Suprapubic skin (tissue), 4 donors: ENCODE measurements around the gene TIPIN.

Experiments
- CTCF ChIP-seq, 2 donors: fragments of 200-600 bp in 1 of 2; fragments of 450-650 bp in 1 of 2; sonication (generic) in 1 of 2; IDR thresholded peaks; one replicate each; pipeline ENCODE4 v1.5.1; 2016 to 2019; ENCODE audit warnings: antibody characterized with exemption in 2 of 2, mild to moderate bottlenecking in 1 of 2, moderate library complexity in 1 of 2
- EP300 ChIP-seq: sonication (generic); formaldehyde crosslinking; IDR thresholded peaks from one replicate; pipeline ENCODE4 v1.6.1; 2017; ENCODE audit warnings: antibody characterized with exemption
- POLR2A ChIP-seq, 2 donors: fragments of 450-650 bp; IDR thresholded peaks; one replicate each; pipeline ENCODE4 v1.6.1; 2017; ENCODE audit warnings: antibody characterized with exemption in 2 of 2, mild to moderate bottlenecking in 2 of 2, moderate library complexity in 2 of 2
- POLR2AphosphoS5 ChIP-seq, 3 donors: sonication (generic); formaldehyde crosslinking; IDR thresholded peaks; one replicate each; pipeline ENCODE4 v1.6.1; 2017; ENCODE audit warnings: antibody characterized with exemption in 3 of 3

- TF ChIP-seq CTCF (IDR thresholded peaks at IDR 0.05) (peak; percentile 17 to 31), POLR2AphosphoS5 (IDR thresholded peaks at IDR 0.05) (no peak), EP300 (no peak), POLR2A (IDR thresholded peaks at IDR 0.05) (no peak)
Observed at GRCh38 chr15:66287461-66288057, 68.9 kb downstream of the TIPIN start.
